ENCODE data around the gene AP4S1.
"Not testable (repeated sequence)": the region's sequence is repeated elsewhere in the genome, so short reads cannot be mapped to it uniquely, and the experiment has no call there.

AP4S1 gene

DNA sequence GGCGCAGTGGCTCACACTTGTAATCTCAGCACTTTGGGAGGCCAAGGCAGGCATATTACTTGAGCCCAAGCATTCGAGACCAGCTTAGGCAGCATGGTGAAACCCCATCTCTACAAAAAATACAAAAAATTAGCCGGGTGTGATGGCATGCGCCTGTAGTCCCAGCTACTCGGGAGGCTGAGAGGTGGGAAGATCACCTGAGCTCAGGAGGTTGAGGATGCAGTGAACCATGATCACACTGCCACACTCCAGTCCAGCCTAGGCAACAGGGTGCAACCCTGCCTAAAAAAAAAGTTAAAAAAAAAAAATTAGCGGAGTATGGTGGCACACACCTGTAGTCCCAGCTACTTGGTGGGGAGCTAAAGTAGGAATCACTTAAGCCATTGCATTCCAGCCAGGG, 21.4 kb upstream of the AP4S1 start:
- not testable (repeated sequence) for H3K4me3 ChIP-seq (ENCODE audit: low read depth in 1 of 5, low read length in 5 of 5); H3K27me3 ChIP-seq (ENCODE audit: control insufficient read depth in 5 of 5, insufficient read depth in 4 of 5, low read length in 5 of 5); H3K27ac ChIP-seq (ENCODE audit: low read depth, low read length); H3K9ac ChIP-seq (ENCODE audit: low read length in 5 of 5); H3K4me1 ChIP-seq (ENCODE audit: control insufficient read depth in 5 of 5, insufficient read depth in 5 of 5, low read length in 5 of 5); H3K9me3 ChIP-seq (ENCODE audit: control insufficient read depth in 5 of 5, low read length in 5 of 5)
- peaks cover 0 to 14% (median 9%) of the 10 kb centered on the region in 5 donors for H3K36me3 ChIP-seq (ENCODE audit: control insufficient read depth in 5 of 5, insufficient read depth in 5 of 5, low read length in 5 of 5)

DNA sequence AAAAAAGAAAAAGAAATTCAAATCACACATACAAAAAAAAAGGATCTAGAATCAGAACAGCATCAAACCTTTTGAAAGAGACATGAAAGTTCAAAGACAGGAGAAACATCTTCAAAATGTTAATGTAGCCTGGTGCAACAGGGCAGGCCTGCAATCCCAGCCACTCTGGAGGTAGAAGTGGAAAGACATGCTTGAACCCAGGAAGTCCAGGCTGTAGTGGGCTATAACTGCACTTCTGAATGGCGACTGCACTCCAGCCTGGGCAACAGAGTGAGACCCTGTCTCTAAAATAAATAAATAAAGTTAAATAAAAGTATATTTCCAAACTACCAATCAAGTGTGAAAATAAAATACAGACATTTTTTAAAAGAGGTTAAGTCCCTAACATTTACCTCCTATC, 18.7 kb upstream of the AP4S1 start:
- Histone ChIP-seq H3K27ac (ENCODE audit: low read depth, low read length) (no peak overlapping the region), H3K4me1 (ENCODE audit: control insufficient read depth in 5 of 5, insufficient read depth in 5 of 5, low read length in 5 of 5) (peaks cover 0 to 4% (median 0%) of the 10 kb centered on the region in 5 donors), H3K9me3 (ENCODE audit: control insufficient read depth in 5 of 5, low read length in 5 of 5) (no peaks in the 10 kb centered on the region), H3K36me3 (ENCODE audit: control insufficient read depth in 5 of 5, insufficient read depth in 5 of 5, low read length in 5 of 5) (peaks cover 0 to 14% (median 9%) of the 10 kb centered on the region in 5 donors), H3K27me3 (ENCODE audit: control insufficient read depth in 5 of 5, insufficient read depth in 4 of 5, low read length in 5 of 5) (no peaks in the 10 kb centered on the region), H3K4me3 (ENCODE audit: low read depth in 1 of 5, low read length in 5 of 5) (no peak overlapping the region), H3K9ac (ENCODE audit: low read length in 5 of 5) (no peak overlapping the region)

DNA sequence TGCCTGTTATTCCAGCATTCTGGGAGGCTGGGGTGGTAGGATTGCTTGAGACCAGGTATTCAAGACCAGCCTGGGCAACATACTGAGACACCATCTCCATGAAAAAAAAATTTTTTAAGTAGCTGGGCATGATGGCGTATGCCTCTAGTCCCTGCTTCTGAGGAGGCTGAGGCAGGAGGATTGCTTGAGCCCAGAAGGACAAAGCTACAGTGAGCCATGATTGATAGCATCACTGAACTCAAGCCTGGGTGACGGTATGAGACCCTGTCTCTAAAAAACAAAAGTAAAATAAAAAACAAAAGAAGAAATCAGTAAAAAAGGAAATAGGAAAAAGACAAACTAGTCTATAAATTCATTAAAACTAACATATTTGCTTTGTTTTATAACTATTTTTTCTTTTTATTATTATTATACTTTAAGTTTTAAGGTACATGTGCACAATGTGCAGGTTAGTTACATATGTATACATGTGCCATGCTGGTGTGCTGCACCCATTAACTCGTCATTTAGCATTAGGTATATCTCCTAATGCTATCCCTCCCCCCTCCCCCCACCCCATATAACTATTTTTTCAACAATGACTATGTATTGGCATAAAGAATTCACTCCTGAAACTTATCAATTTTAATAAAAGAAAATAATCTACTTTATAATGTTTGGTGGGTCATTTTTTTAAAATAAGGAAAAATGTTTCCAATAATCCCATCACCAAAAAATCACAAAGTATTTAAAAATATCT, 15.4 kb upstream of the AP4S1 start:
- H3K4me3 ChIP-seq (ENCODE audit: low read depth in 1 of 5, low read length in 5 of 5), result no peak overlapping the region
- H3K9me3 ChIP-seq (ENCODE audit: control insufficient read depth in 5 of 5, low read length in 5 of 5), result no peaks in the 10 kb centered on the region
- no peak overlapping the region for H3K9ac ChIP-seq (ENCODE audit: low read length in 5 of 5)
- H3K27ac ChIP-seq (ENCODE audit: low read depth, low read length), result no peak overlapping the region
- no peaks in the 10 kb centered on the region for H3K27me3 ChIP-seq (ENCODE audit: control insufficient read depth in 5 of 5, insufficient read depth in 4 of 5, low read length in 5 of 5)
- peaks cover 0 to 4% (median 0%) of the 10 kb centered on the region in 5 donors for H3K4me1 ChIP-seq (ENCODE audit: control insufficient read depth in 5 of 5, insufficient read depth in 5 of 5, low read length in 5 of 5)
- peaks cover 0 to 10% (median 3%) of the 10 kb centered on the region in 5 donors for H3K36me3 ChIP-seq (ENCODE audit: control insufficient read depth in 5 of 5, insufficient read depth in 5 of 5, low read length in 5 of 5)

DNA sequence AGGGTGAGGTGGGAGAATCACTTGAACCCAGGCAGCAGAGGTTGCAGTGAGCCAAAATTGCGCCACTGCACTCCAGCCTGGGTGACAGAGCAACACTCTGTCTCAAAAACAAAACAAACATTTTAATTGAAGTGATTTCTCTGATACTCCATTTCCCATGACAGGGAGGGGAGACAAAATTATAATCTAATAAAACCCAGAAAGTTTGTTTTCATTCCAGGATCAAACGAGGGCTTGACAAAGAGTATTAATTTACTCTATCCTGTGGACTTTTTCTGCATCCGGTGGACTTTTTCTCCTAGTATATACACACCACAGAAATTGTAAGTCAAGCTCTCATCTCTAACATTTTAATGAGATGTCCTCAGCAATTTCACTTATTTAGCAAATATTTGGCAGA, 14.5 kb upstream of the AP4S1 start:
- peaks cover 0 to 6% (median 0%) of the 10 kb centered on the region in 5 donors for H3K36me3 ChIP-seq (ENCODE audit: control insufficient read depth in 5 of 5, insufficient read depth in 5 of 5, low read length in 5 of 5)
- no peaks in the 10 kb centered on the region for H3K27me3 ChIP-seq (ENCODE audit: control insufficient read depth in 5 of 5, insufficient read depth in 4 of 5, low read length in 5 of 5)
- H3K9ac ChIP-seq (ENCODE audit: low read length in 5 of 5), result no peak overlapping the region
- H3K9me3 ChIP-seq (ENCODE audit: control insufficient read depth in 5 of 5, low read length in 5 of 5), result no peaks in the 10 kb centered on the region
- peaks cover 0 to 4% (median 0%) of the 10 kb centered on the region in 5 donors for H3K4me1 ChIP-seq (ENCODE audit: control insufficient read depth in 5 of 5, insufficient read depth in 5 of 5, low read length in 5 of 5)
- H3K27ac ChIP-seq (ENCODE audit: low read depth, low read length), result no peak overlapping the region
- no peak overlapping the region for H3K4me3 ChIP-seq (ENCODE audit: low read depth in 1 of 5, low read length in 5 of 5)

DNA sequence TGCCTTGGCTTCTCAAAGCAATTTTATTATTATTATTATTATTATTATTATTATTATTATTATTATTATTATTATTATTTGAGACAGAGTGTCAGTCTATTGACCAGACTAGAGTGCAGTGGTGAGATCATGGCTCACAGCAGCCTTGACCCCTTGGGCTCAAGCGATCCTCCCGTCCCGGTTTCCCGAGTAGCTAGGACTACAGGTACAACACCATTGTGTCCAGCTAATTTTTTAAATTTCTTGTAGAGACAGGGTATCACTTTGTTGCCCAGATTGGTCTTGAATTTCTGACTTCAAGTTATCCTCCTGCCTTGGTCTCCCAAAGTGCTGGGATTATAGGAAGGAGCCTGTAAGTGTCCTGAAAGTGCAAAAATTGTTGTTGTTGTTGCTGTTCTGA, 11.6 kb upstream of the AP4S1 start:
- H3K4me1 ChIP-seq (ENCODE audit: control insufficient read depth in 5 of 5, insufficient read depth in 5 of 5, low read length in 5 of 5), result peaks cover 0 to 12% (median 8%) of the 10 kb centered on the region in 5 donors
- H3K36me3 ChIP-seq (ENCODE audit: control insufficient read depth in 5 of 5, insufficient read depth in 5 of 5, low read length in 5 of 5), result peaks cover 0 to 4% (median 4%) of the 10 kb centered on the region in 5 donors
- H3K9me3 ChIP-seq (ENCODE audit: control insufficient read depth in 5 of 5, low read length in 5 of 5), result no peaks in the 10 kb centered on the region
- H3K27me3 ChIP-seq (ENCODE audit: control insufficient read depth in 5 of 5, insufficient read depth in 4 of 5, low read length in 5 of 5), result no peaks in the 10 kb centered on the region
- H3K27ac ChIP-seq (ENCODE audit: low read depth, low read length), result no peak overlapping the region
- no peak overlapping the region for H3K9ac ChIP-seq (ENCODE audit: low read length in 5 of 5)
- H3K4me3 ChIP-seq (ENCODE audit: low read depth in 1 of 5, low read length in 5 of 5), result no peak overlapping the region

DNA sequence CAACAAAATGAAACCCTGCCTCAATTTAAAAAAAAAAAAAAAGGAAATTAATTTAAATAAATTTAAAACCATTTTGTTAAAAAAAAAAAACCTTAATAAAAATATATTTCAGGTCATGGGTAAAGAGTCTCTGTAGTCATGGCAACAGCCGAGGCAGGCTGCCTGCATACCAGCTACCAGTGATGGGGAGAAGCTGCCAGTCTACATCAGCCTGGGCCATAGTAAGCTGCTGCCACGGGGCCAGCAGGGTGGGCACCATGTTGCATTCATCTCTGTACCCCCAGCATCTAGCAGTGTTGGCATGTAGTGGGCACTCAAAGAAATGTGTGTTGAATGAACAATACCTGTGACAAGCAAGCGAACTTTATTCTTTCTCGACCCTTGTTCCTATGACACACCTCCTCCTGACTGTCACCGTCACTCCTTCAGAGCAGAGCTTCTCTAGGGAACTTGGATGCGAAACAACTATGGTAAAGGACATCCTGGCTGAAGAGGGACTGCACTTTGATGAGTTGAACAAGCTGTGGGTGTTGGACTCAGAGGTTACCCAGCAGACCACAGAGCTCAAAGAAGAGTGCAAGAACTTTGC, 7.3 kb upstream of the AP4S1 start:
- H3K36me3 ChIP-seq (ENCODE audit: control insufficient read depth in 5 of 5, insufficient read depth in 5 of 5, low read length in 5 of 5), result peaks cover 0 to 6% (median 5%) of the 10 kb centered on the region in 5 donors
- no peak overlapping the region for H3K4me3 ChIP-seq (ENCODE audit: low read depth in 1 of 5, low read length in 5 of 5)
- no peaks in the 10 kb centered on the region for H3K9me3 ChIP-seq (ENCODE audit: control insufficient read depth in 5 of 5, low read length in 5 of 5)
- no peaks in the 10 kb centered on the region for H3K27me3 ChIP-seq (ENCODE audit: control insufficient read depth in 5 of 5, insufficient read depth in 4 of 5, low read length in 5 of 5)
- H3K27ac ChIP-seq (ENCODE audit: low read depth, low read length), result no peak overlapping the region
- H3K9ac ChIP-seq (ENCODE audit: low read length in 5 of 5), result no peak overlapping the region
- H3K4me1 ChIP-seq (ENCODE audit: control insufficient read depth in 5 of 5, insufficient read depth in 5 of 5, low read length in 5 of 5), result peaks cover 0 to 19% (median 9%) of the 10 kb centered on the region in 5 donors

DNA sequence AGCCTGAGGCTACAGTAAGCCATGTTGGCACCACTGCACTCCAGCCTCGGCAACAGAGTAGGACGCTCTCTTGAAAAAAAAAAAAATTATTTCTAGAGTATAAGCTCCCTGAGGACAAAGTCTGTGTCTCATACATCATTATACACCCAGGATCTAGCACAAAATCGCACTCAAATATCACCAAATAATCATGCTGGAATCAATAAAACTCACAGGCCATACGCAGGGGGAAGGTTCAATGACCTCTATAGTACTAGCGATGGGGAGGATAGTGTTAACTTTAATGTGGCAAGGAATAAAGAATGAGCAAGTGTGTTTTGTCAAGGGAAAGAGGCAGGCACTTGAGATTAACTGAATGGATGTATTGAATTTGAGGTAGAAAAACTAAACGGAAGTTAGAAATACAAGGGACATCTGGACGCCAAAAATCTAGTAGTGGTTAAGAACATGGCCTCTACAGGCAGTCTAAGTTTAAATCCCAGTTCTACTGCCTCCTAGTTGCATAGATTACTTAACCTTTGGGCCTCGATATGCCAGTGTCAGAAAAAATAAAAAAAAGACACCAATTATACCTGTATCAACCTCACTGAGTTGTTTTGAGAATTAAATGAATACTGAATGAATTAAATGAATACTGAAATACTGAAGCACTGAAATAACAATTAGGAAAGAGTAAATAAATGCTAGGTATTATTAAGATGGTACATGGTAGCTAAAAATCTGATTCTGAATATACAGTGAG, 4.4 kb upstream of the AP4S1 start:
- H3K27ac ChIP-seq (ENCODE audit: low read depth, low read length), result peak overlapping the region; percentile 32
- no peaks in the 10 kb centered on the region for H3K9me3 ChIP-seq (ENCODE audit: control insufficient read depth in 5 of 5, low read length in 5 of 5)
- H3K4me3 ChIP-seq (ENCODE audit: low read depth in 1 of 5, low read length in 5 of 5), result no peak overlapping the region
- H3K4me1 ChIP-seq (ENCODE audit: control insufficient read depth in 5 of 5, insufficient read depth in 5 of 5, low read length in 5 of 5), result peaks cover 5 to 39% (median 32%) of the 10 kb centered on the region in 5 donors
- H3K36me3 ChIP-seq (ENCODE audit: control insufficient read depth in 5 of 5, insufficient read depth in 5 of 5, low read length in 5 of 5), result peaks cover 0 to 6% (median 5%) of the 10 kb centered on the region in 5 donors
- no peak overlapping the region for H3K9ac ChIP-seq (ENCODE audit: low read length in 5 of 5)
- no peaks in the 10 kb centered on the region for H3K27me3 ChIP-seq (ENCODE audit: control insufficient read depth in 5 of 5, insufficient read depth in 4 of 5, low read length in 5 of 5)

DNA sequence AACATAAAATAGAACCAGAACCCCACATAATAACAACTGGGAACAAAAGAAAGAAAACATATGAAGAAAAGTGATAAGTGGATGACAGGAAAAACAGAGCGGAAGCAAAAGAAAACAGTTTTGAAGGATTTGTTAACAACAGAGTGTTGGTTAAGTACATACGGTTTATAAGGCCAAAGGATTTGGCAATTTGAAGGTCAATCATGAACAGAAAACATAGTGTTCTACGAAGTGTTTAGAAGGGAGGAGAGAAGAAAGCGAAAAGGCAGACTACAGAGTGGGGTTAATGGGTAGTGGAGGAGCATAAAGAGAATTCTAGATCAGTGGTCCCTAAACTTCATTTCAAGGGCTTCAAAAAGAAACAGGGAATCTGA, 3.9 kb upstream of the AP4S1 start:
- Histone ChIP-seq H3K27me3 (ENCODE audit: control insufficient read depth in 5 of 5, insufficient read depth in 4 of 5, low read length in 5 of 5) (no peaks in the 10 kb centered on the region), H3K27ac (ENCODE audit: low read depth, low read length) (peak overlapping the region; percentile 32)

DNA sequence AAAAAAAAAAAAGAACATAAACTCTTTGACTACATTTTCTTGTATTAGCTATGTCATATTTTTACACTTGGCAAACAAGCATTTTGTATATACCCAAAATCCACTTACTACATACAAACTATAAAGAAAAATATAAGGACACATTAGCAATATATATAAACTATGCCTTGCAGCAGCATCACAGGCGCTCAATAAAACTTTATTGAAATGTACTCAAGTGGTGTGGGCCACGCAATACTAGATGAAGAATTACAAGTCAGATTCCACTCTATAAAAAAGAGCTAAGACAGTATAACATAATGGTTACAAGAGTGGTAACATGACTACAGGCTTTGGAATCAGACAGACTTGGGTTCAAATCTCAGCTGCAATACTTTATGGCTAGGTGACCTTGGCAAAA, 3.1 kb upstream of the AP4S1 start:
- Histone ChIP-seq H3K27ac (ENCODE audit: low read depth, low read length) (peak overlapping the region; percentile 97), H3K9me3 (ENCODE audit: control insufficient read depth in 5 of 5, low read length in 5 of 5) (no peaks in the 10 kb centered on the region), H3K4me3 (ENCODE audit: low read depth in 1 of 5, low read length in 5 of 5) (no peak overlapping the region), H3K9ac (ENCODE audit: low read length in 5 of 5) (peak overlapping the region in 1 of 5 donors; percentile 41), H3K27me3 (ENCODE audit: control insufficient read depth in 5 of 5, insufficient read depth in 4 of 5, low read length in 5 of 5) (no peaks in the 10 kb centered on the region), H3K4me1 (ENCODE audit: control insufficient read depth in 5 of 5, insufficient read depth in 5 of 5, low read length in 5 of 5) (peaks cover 5 to 42% (median 38%) of the 10 kb centered on the region in 5 donors), H3K36me3 (ENCODE audit: control insufficient read depth in 5 of 5, insufficient read depth in 5 of 5, low read length in 5 of 5) (peaks cover 0 to 6% (median 5%) of the 10 kb centered on the region in 5 donors)

More for the DNA sequence above, 3.9 kb upstream of the AP4S1 start:
- peaks cover 5 to 39% (median 32%) of the 10 kb centered on the region in 5 donors for H3K4me1 ChIP-seq (ENCODE audit: control insufficient read depth in 5 of 5, insufficient read depth in 5 of 5, low read length in 5 of 5)
- peaks cover 0 to 6% (median 5%) of the 10 kb centered on the region in 5 donors for H3K36me3 ChIP-seq (ENCODE audit: control insufficient read depth in 5 of 5, insufficient read depth in 5 of 5, low read length in 5 of 5)
- no peak overlapping the region for H3K4me3 ChIP-seq (ENCODE audit: low read depth in 1 of 5, low read length in 5 of 5)
- H3K9me3 ChIP-seq (ENCODE audit: control insufficient read depth in 5 of 5, low read length in 5 of 5), result no peaks in the 10 kb centered on the region
- H3K9ac ChIP-seq (ENCODE audit: low read length in 5 of 5), result no peak overlapping the region

DNA sequence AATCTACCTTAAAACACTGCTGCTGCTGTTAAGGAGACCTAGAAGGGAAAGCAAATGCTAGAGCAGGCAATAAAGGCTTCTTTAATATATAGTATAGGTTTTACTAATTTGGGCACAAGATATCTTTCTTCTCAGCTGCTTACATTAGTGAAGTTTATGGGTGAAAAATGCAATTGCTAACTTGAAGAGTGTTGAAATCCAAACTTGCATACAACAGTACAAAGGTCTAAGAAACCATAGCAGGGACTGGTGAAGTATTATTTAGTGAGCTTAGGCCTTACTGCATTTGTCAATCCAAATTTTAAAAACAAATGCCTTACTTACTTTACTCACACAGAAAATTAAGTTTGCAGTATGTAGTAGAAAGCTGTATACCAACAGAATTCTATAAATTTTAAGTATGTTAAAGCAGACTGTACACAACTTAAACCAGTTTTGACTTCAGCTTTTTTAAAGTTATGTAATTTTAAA, 1.4 kb upstream of the AP4S1 start:
- Histone ChIP-seq H3K27me3 (ENCODE audit: control insufficient read depth in 5 of 5, insufficient read depth in 4 of 5, low read length in 5 of 5) (no peaks in the 10 kb centered on the region), H3K9me3 (ENCODE audit: control insufficient read depth in 5 of 5, low read length in 5 of 5) (no peaks in the 10 kb centered on the region), H3K36me3 (ENCODE audit: control insufficient read depth in 5 of 5, insufficient read depth in 5 of 5, low read length in 5 of 5) (peaks cover 0 to 6% (median 2%) of the 10 kb centered on the region in 5 donors), H3K4me3 (ENCODE audit: low read depth in 1 of 5, low read length in 5 of 5) (peak overlapping the region; percentile 8 to 97 (median 94)), H3K9ac (ENCODE audit: low read length in 5 of 5) (peak overlapping the region in 3 of 5 donors; percentile 48 to 99 (median 96)), H3K4me1 (ENCODE audit: control insufficient read depth in 5 of 5, insufficient read depth in 5 of 5, low read length in 5 of 5) (peaks cover 5 to 36% (median 34%) of the 10 kb centered on the region in 5 donors), H3K27ac (ENCODE audit: low read depth, low read length) (peak overlapping the region; percentile 97)
